Activated naive CD4-positive, alpha-beta T cell treated with anti-CD3 and anti-CD28 coated beads, Interleukin-2, amount 50 U/mL, for 24 hours (primary cell): ENCODE results near the gene VENTX.
A peak's percentile ranks its signal among the peaks of the same experiment; 100 is the strongest.

Experiments used
- H3K27ac Mint-ChIP-seq: one replicate; pipeline ENCODE4 v1.8.0; 2021; ENCODE audit warnings: mild to moderate bottlenecking, mixed read lengths
- H3K27me3 Mint-ChIP-seq: one replicate; pipeline ENCODE4 v1.8.0; 2021; ENCODE audit warnings: mixed read lengths
- H3K36me3 Mint-ChIP-seq: one replicate; pipeline ENCODE4 v1.8.0; 2021; ENCODE audit warnings: mixed read lengths
- H3K4me1 Mint-ChIP-seq: one replicate; pipeline ENCODE4 v1.8.0; 2021; ENCODE audit warnings: mixed read lengths
- H3K4me3 Mint-ChIP-seq: one replicate; pipeline ENCODE4 v1.8.0; 2021; ENCODE audit warnings: mild to moderate bottlenecking, mixed read lengths
- H3K9me3 Mint-ChIP-seq: one replicate; pipeline ENCODE4 v1.8.0; 2021; ENCODE audit warnings: mixed read lengths

Gene VENTX

GRCh38 chr10:133209641-133210040, 28.0 kb upstream of the VENTX start:
- H3K27me3 Mint-ChIP-seq = peaks cover 2% of the 10 kb centered on the region
- no peaks in the 10 kb centered on the region for H3K36me3 Mint-ChIP-seq
- H3K27ac Mint-ChIP-seq = no peak overlapping the region
- H3K4me3 Mint-ChIP-seq = no peak overlapping the region
- H3K9me3 Mint-ChIP-seq = no peaks in the 10 kb centered on the region
- peaks cover 4% of the 10 kb centered on the region for H3K4me1 Mint-ChIP-seq

DNA sequence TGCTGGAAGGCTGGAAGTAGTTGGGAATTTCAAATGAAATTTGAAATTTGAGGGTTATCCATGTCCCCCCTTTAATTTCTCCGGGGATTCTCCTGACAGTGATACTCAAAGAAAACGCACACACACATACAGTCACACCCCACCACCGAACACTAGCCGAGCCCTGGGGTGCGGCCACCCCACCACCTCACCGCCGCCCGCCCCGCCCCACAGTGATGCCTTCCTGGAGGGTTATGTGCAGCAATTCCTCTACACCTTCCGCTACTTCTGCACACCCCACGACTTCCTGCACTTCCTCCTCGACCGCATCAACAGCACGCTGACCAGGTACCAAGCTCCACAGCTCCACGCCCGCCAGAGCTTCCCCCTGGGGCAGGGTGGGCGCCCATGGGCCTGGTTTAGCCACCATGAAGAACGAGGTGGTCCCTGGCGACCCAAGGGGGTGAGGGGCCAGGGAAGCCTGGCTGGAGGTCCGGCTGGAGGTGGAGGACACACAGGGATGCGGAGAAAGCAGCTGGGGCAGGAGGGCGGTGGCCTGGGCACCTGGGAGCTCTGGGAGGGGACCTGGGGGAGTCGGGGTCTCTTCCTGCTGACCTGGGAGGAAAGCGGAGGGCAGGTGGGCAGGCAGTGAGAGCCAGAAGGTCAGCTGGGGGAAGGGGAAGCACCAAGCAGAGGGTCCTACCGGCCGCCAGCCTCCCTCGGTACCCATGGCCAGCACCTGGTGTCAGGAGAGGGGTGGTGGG, 27.1 kb upstream of the VENTX start:
- Mint-ChIP-seq H3K27ac (peak overlapping the region; percentile 82), H3K4me1 (peaks cover 4% of the 10 kb centered on the region), H3K9me3 (no peaks in the 10 kb centered on the region), H3K4me3 (no peak overlapping the region), H3K27me3 (peaks cover 2% of the 10 kb centered on the region), H3K36me3 (no peaks in the 10 kb centered on the region)

DNA sequence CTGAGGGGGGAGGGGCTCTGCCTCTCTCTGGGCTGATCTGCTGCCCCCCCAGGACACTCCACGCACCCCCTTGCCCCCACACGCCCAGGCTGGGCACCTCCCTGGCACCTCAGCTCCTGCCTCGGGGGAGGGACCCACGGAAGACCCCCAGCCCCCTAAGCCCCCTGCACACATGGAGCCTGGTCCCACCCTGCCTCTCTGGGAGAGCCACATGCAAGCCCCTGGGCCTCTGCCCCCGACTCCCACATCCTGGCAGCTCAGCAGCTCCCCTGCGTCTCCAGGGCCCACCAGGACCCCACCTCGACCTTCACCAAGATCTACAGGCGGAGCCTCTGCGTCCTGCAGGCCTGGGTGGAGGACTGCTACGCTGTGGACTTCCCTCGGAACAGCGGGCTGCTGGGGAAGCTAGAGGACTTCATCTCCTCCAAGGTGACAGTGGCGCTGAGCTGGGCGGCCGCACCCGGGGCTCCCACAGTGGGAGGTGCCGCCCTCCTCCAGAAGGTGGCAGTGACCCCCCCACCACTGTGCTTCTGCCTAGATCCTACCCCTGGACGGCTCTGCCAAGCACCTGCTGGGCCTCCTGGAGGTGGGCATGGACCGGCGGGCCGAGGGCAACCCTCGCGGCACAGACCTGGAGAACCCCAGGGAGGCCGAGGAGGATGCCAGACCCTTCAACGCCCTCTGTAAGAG, 26.4 kb upstream of the VENTX start:
- peaks cover 4% of the 10 kb centered on the region for H3K4me1 Mint-ChIP-seq

GRCh38 chr10:133211959-133212852, 25.4 kb upstream of the VENTX start:
- Mint-ChIP-seq H3K27ac (no peak overlapping the region), H3K4me1 (peaks cover 4% of the 10 kb centered on the region), H3K4me3 (no peak overlapping the region), H3K9me3 (no peaks in the 10 kb centered on the region), H3K36me3 (no peaks in the 10 kb centered on the region), H3K27me3 (peaks cover 2% of the 10 kb centered on the region)

More for the DNA sequence above, 26.4 kb upstream of the VENTX start:
- H3K36me3 Mint-ChIP-seq = no peaks in the 10 kb centered on the region
- peaks cover 2% of the 10 kb centered on the region for H3K27me3 Mint-ChIP-seq
- H3K9me3 Mint-ChIP-seq = no peaks in the 10 kb centered on the region
- H3K27ac Mint-ChIP-seq = peak overlapping the region; percentile 62
- H3K4me3 Mint-ChIP-seq = no peak overlapping the region

- peaks cover 4% of the 10 kb centered on the region for H3K4me1 Mint-ChIP-seq
- no peaks in the 10 kb centered on the region for H3K36me3 Mint-ChIP-seq
Observed at GRCh38 chr10:133212853-133213494, 24.7 kb upstream of the VENTX start.

DNA sequence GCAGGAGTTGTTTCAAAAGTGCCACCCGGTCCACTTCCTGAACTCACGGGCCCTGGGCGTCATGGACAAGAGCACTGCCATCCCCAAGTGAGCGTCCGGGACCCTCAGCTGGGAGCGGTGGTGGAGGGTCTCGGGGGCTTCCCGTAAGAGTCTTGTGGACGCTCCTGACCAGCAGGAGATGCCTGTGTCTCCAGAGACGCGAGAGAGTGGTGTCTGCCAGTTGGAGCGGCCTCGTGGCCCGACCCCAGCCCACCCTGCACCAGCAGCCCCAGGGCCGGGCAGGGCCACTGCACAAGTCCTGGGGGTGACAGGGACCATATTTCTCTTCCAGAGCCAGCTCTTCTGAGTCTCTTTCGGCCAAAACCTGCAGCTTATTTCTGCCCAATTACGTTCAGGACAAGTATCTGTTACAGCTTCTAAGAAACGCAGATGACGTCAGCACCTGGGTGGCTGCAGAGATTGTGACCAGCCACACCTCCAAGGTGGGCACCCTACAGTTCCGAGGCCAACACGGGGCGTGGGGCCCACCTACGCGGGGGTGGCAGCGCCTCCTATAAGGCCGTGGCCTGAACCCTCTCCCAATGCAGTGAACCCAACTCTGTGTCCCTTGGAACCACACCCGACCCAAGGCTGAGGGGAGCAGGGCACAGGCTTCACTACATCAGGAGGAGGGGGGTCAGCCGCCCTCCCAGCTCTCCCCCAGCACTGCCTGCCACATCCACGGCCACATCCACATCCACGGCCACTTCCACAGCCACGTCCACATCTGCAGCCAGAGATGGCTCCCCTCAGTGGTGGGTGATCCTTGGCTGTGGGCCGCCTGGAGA, 23.8 kb upstream of the VENTX start:
- Mint-ChIP-seq H3K4me1 (peaks cover 4% of the 10 kb centered on the region), H3K9me3 (no peaks in the 10 kb centered on the region), H3K27me3 (peaks cover 2% of the 10 kb centered on the region), H3K4me3 (no peak overlapping the region), H3K27ac (no peak overlapping the region), H3K36me3 (no peaks in the 10 kb centered on the region)

More at GRCh38 chr10:133212853-133213494, 24.7 kb upstream of the VENTX start:
- H3K27ac Mint-ChIP-seq = no peak overlapping the region
- H3K4me3 Mint-ChIP-seq = no peak overlapping the region
- no peaks in the 10 kb centered on the region for H3K9me3 Mint-ChIP-seq
- H3K27me3 Mint-ChIP-seq = peaks cover 2% of the 10 kb centered on the region

GRCh38 chr10:133214468-133215410, 22.9 kb upstream of the VENTX start:
- Mint-ChIP-seq H3K36me3 (no peaks in the 10 kb centered on the region), H3K27ac (no peak overlapping the region), H3K27me3 (peaks cover 2% of the 10 kb centered on the region), H3K4me1 (peaks cover 4% of the 10 kb centered on the region), H3K9me3 (no peaks in the 10 kb centered on the region), H3K4me3 (no peak overlapping the region)

GRCh38 chr10:133215586-133215985, 22.1 kb upstream of the VENTX start:
- H3K9me3 Mint-ChIP-seq = no peaks in the 10 kb centered on the region
- H3K36me3 Mint-ChIP-seq = no peaks in the 10 kb centered on the region
- H3K4me3 Mint-ChIP-seq = no peak overlapping the region
- peaks cover 1% of the 10 kb centered on the region for H3K4me1 Mint-ChIP-seq
- H3K27ac Mint-ChIP-seq = no peak overlapping the region
- peaks cover 2% of the 10 kb centered on the region for H3K27me3 Mint-ChIP-seq

- no peak overlapping the region for H3K4me3 Mint-ChIP-seq
- no peaks in the 10 kb centered on the region for H3K4me1 Mint-ChIP-seq
- no peaks in the 10 kb centered on the region for H3K9me3 Mint-ChIP-seq
- no peak overlapping the region for H3K27ac Mint-ChIP-seq
- H3K36me3 Mint-ChIP-seq = no peaks in the 10 kb centered on the region
- H3K27me3 Mint-ChIP-seq = peaks cover 8% of the 10 kb centered on the region
Observed at GRCh38 chr10:133216776-133217175, 20.9 kb upstream of the VENTX start.

GRCh38 chr10:133217800-133218589, 19.7 kb upstream of the VENTX start:
- Mint-ChIP-seq H3K4me1 (no peaks in the 10 kb centered on the region), H3K27ac (no peak overlapping the region), H3K4me3 (no peak overlapping the region), H3K9me3 (no peaks in the 10 kb centered on the region), H3K36me3 (no peaks in the 10 kb centered on the region), H3K27me3 (peaks cover 6% of the 10 kb centered on the region)

DNA sequence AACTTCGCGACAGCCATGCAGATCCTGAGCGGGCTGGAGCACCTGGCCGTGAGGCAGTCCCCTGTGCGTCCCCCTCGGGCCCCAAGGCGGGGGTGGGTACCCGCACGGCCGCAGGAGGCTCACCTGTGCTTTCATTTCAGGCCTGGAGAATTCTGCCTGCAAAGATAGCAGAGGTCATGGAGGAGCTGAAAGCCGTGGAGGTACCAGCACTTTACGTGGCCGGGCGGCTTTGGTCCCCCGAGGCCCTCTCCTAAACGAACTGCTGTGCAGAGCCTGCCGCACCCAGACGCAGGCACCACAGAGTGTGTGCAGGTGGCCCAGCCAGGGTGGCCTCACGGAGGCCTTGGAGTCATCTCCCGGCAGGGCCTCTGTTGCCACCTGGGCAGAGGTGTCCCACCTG, 18.8 kb upstream of the VENTX start:
- Mint-ChIP-seq H3K27me3 (peaks cover 6% of the 10 kb centered on the region), H3K4me3 (no peak overlapping the region), H3K4me1 (no peaks in the 10 kb centered on the region), H3K36me3 (no peaks in the 10 kb centered on the region), H3K9me3 (no peaks in the 10 kb centered on the region), H3K27ac (no peak overlapping the region)

- H3K4me1 Mint-ChIP-seq = no peaks in the 10 kb centered on the region
- no peaks in the 10 kb centered on the region for H3K36me3 Mint-ChIP-seq
- no peak overlapping the region for H3K27ac Mint-ChIP-seq
- H3K4me3 Mint-ChIP-seq = no peak overlapping the region
- no peaks in the 10 kb centered on the region for H3K9me3 Mint-ChIP-seq
- peaks cover 6% of the 10 kb centered on the region for H3K27me3 Mint-ChIP-seq
Observed at GRCh38 chr10:133219782-133220181, 17.9 kb upstream of the VENTX start.

GRCh38 chr10:133221331-133221730, 16.3 kb upstream of the VENTX start:
- Mint-ChIP-seq H3K27me3 (peaks cover 10% of the 10 kb centered on the region), H3K36me3 (no peaks in the 10 kb centered on the region), H3K4me3 (no peak overlapping the region), H3K9me3 (no peaks in the 10 kb centered on the region), H3K4me1 (no peaks in the 10 kb centered on the region), H3K27ac (no peak overlapping the region)
